ENCODE measurements around the gene PNMT. TPM values are rescaled to one million over a fixed set of nuclear protein-coding genes. Genes with fewer than 3 reads are reported as not detected.

The PNMT gene
- total RNA-seq, 4 donors from 2014 or later, result 0.53 to 1.6 (median 1.1) TPM

DNA sequence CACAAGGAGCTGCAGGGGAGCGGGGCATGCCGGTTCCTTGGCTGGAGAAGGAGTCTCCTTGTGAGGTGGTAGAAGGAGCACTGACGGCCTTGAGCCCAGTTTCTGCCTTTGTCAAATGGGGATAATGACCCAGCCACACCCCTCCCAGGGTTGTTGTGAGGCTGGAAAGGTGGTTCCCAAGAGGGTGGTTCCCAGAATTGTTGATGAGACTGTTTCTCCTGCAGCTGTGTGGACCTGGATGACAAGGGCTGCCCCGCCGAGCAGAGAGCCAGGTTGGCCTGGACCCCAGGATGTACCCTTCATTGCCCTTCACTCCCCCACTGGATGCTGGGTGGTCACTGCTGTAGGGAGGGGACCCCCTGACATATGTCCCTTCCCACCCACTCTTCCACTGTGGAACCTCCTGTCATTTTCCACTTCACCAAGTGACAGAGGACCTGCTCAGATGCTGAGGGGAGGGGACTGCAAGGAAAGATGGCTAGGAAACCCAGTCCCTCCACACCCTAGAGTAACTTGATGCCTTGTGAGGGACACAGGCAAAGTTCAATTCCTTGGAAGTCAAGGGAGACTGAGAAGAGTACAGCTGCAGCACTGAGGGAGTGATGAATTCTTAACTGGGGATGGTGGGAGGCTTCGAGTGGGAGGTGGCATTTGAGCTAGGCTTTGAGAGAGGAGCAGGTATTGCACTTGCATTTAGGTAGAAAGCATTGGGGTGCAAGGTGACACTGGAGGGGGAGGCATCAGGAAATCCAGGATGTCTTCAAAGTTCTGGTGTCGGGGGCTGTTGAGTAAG, 51.5 kb downstream of the PNMT start:
- TF ChIP-seq EP300 (IDR thresholded peaks at IDR 0.05) (no peak), POLR2AphosphoS5 (IDR thresholded peaks at IDR 0.05) (no peak), POLR2A (IDR thresholded peaks at IDR 0.05) (no peak)
- TF ChIP-seq, protein P1, sequence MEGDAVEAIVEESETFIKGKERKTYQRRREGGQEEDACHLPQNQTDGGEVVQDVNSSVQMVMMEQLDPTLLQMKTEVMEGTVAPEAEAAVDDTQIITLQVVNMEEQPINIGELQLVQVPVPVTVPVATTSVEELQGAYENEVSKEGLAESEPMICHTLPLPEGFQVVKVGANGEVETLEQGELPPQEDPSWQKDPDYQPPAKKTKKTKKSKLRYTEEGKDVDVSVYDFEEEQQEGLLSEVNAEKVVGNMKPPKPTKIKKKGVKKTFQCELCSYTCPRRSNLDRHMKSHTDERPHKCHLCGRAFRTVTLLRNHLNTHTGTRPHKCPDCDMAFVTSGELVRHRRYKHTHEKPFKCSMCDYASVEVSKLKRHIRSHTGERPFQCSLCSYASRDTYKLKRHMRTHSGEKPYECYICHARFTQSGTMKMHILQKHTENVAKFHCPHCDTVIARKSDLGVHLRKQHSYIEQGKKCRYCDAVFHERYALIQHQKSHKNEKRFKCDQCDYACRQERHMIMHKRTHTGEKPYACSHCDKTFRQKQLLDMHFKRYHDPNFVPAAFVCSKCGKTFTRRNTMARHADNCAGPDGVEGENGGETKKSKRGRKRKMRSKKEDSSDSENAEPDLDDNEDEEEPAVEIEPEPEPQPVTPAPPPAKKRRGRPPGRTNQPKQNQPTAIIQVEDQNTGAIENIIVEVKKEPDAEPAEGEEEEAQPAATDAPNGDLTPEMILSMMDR (IDR thresholded peaks at IDR 0.05), result no peak
- Histone ChIP-seq H3K9me3 (no peaks in the 10 kb centered on the region), H3K27me3 (no peaks in the 10 kb centered on the region), H3K4me3 (no peak overlapping the region), H3K36me3 (peaks cover 45% of the 10 kb centered on the region), H3K4me1 (peaks cover 31% of the 10 kb centered on the region), H3K27ac (no peak overlapping the region)
- no peak for DNase-seq (ENCODE audit: low spot score in 2 of 2)
- 58% methylated on average over 7 of the region's 7 CpGs for WGBS

Other genes starting within 250 kb of the PNMT start
- gene MED1, start 217.2 kb upstream of the PNMT start, total RNA-seq, result 10 to 100 TPM; 26.8 to 32.4 (median 29.8) TPM
- gene CDK12, start 207.0 kb upstream of the PNMT start, total RNA-seq, result 10 to 100 TPM; 50.7 to 97.9 (median 54.4) TPM
- gene NEUROD2, start 60.5 kb upstream of the PNMT start, total RNA-seq, result not detected
- 100 to 1,000 TPM in 1 of 4 donors, 10 to 100 TPM in 3; 43.7 to 112 (median 70.4) TPM for gene PPP1R1B, start 41.5 kb upstream of the PNMT start, total RNA-seq
- 100 to 1,000 TPM in 2 of 4 donors, 10 to 100 TPM in 2; 51.7 to 156 (median 83.9) TPM for gene STARD3, start 31.3 kb upstream of the PNMT start, total RNA-seq
- gene TCAP, start 3.1 kb upstream of the PNMT start, total RNA-seq, result 1 to 10 TPM in 2 of 4 donors, under 1 TPM in 1, not detected in 1; 0.57 to 2.4 (median 1.1) TPM
- gene PGAP3, start 19.6 kb downstream of the PNMT start, total RNA-seq, result 10 to 100 TPM; 25.7 to 41.5 (median 32.7) TPM
- 100 to 1,000 TPM; 144 to 192 (median 173) TPM for gene ERBB2, start 31.6 kb downstream of the PNMT start, total RNA-seq
- gene MIEN1, start 62.1 kb downstream of the PNMT start, total RNA-seq, result 10 to 100 TPM; 43.6 to 54.1 (median 52.1) TPM
- gene GRB7, start 69.5 kb downstream of the PNMT start, total RNA-seq, result 100 to 1,000 TPM in 1 of 4 donors, 10 to 100 TPM in 3; 49.4 to 114 (median 72.4) TPM
- 1 to 10 TPM in 2 of 4 donors, under 1 TPM in 2; 0.60 to 1.9 (median 1.1) TPM for gene IKZF3, start 195.9 kb downstream of the PNMT start, total RNA-seq
- not detected for gene ZPBP2, start 199.7 kb downstream of the PNMT start, total RNA-seq